HepG2 (cell line): ENCODE measurements around the gene ZSWIM6. TPM values are rescaled to one million over a fixed set of nuclear protein-coding genes. Genes with fewer than 3 reads are reported as not detected.

Experiments
- ATAC-seq: fragments of 200-7000 bp; cut with Tn5 transposase; 3 replicates; pipeline ENCODE4 v1.9.1; 2020; ENCODE audit warnings: mild to moderate bottlenecking, moderate library complexity
- BruUV-seq: library from RNA; stranded (reverse); fragments of 400-500 nt; replicated peaks from 2 replicates; lab custom pipeline; 2021; lab: Mats Ljungman, UMichigan
- CTCF ChIA-PET: fragments of 300-600 bp; formaldehyde crosslinking; extraction: SDS; loops from one replicate; lab custom pipeline; 2021; ENCODE audit warnings: low total read pairs, inconsistent platforms, low intra/inter-chr PET ratio; lab: Yijun Ruan, JAX
- POLR2A ChIA-PET: fragments of 350-600 bp; sonication (Branson Sonifier 250); formaldehyde crosslinking; loops from one replicate; lab custom pipeline; 2020; ENCODE audit warnings: antibody characterized with exemption, inconsistent platforms; lab: Yijun Ruan, JAX
- DNase-seq: peaks from one replicate; pipeline ENCODE4 v3.0.0-alpha.2; 2015; ENCODE audit warnings: low spot score
- FAIRE-seq: peaks from 3 replicates; lab custom pipeline; 2011; peaks lifted over from hg19 to GRCh38; lab: Jason Lieb, UNC
- H2AFZ ChIP-seq: one replicate; pipeline ENCODE4 v1.6.1; 2011; ENCODE audit warnings: low read length, inconsistent platforms
- H3K27ac ChIP-seq: fragments of 300-600 bp; 3 replicates; pipeline ENCODE4 v1.8.0; 2011; ENCODE audit warnings: mixed run types, mild to moderate bottlenecking, mixed read lengths, low read length, inconsistent platforms; ENCODE audit not compliant: insufficient read depth; ENCODE audit errors: extremely low read length
- H3K27me3 ChIP-seq, 2 experiments: fragments of 200-600 bp in 1 of 2; 2 replicates in 1 of 2; 3 replicates in 1 of 2; pipeline versions ENCODE4 v1.6.0 to v1.8.0; 2011; ENCODE audit warnings: low read length in 2 of 2, mild to moderate bottlenecking in 2 of 2, moderate library complexity in 2 of 2, inconsistent platforms in 1 of 2; ENCODE audit not compliant: insufficient read depth in 2 of 2, control insufficient read depth in 1 of 2
- H3K36me3 ChIP-seq, 2 experiments: fragments of 200-600 bp in 1 of 2; replicated peaks in 1 of 2; 2 replicates in 1 of 2; 3 replicates in 1 of 2; pipeline versions ENCODE4 v1.5.1 to v1.8.0; 2011; ENCODE audit warnings: low read length in 2 of 2, inconsistent platforms in 1 of 2; ENCODE audit not compliant: insufficient read depth in 2 of 2, control insufficient read depth in 1 of 2
- H3K4me1 ChIP-seq: 2 replicates; pipeline ENCODE4 v1.5.1; 2012; ENCODE audit warnings: low read length, inconsistent platforms; ENCODE audit not compliant: insufficient read depth
- H3K4me2 ChIP-seq: 2 replicates; pipeline ENCODE4 v1.6.0; 2011; ENCODE audit warnings: low read depth, low read length, inconsistent platforms
- H3K4me3 ChIP-seq, 3 experiments: fragments of 200-600 bp in 1 of 3; sonication (generic), shearing (Covaris generic) in 1 of 3; replicated peaks in 1 of 3; 2 replicates each; pipeline ENCODE4 v1.5.1; 2011 to 2016; ENCODE audit warnings: low read length in 3 of 3, inconsistent platforms in 2 of 3, low read depth in 2 of 3, mild to moderate bottlenecking in 2 of 3, control low read depth in 1 of 3, mixed read lengths in 1 of 3; ENCODE audit not compliant: insufficient read depth in 1 of 3
- H3K79me2 ChIP-seq: one replicate; pipeline ENCODE4 v1.6.1; 2011; ENCODE audit warnings: low read length, inconsistent platforms; ENCODE audit not compliant: insufficient read depth
- H3K9ac ChIP-seq: 2 replicates; pipeline ENCODE4 v1.6.0; 2011; ENCODE audit warnings: mild to moderate bottlenecking, low read depth, low read length, inconsistent platforms; ENCODE audit not compliant: insufficient read depth
- H3K9me3 ChIP-seq: 2 replicates; pipeline ENCODE4 v1.5.1; 2012; ENCODE audit warnings: mild to moderate bottlenecking, low read length
- H4K20me1 ChIP-seq: 2 replicates; pipeline ENCODE4 v1.6.0; 2011; ENCODE audit warnings: inconsistent platforms, mild to moderate bottlenecking, low read length, moderate library complexity; ENCODE audit not compliant: insufficient read depth
- GTF3A ChIP-seq: sonication (generic); formaldehyde crosslinking; conservative IDR thresholded peaks from 2 replicates; pipeline ENCODE4 v1.4.0; 2020; ENCODE audit warnings: mild to moderate bottlenecking, missing genetic modification reagents
- KDM1A ChIP-seq: IDR thresholded peaks from 2 replicates; pipeline ENCODE4 v1.6.1; 2016; ENCODE audit warnings: missing compliant biosample characterization
- MAFG ChIP-seq: sonication (generic); formaldehyde crosslinking; IDR thresholded peaks from 2 replicates; pipeline ENCODE4 v1.5.1; 2020; ENCODE audit warnings: mild to moderate bottlenecking, missing genetic modification reagents
- MTF2 ChIP-seq: sonication (generic); formaldehyde crosslinking; IDR thresholded peaks from 2 replicates; pipeline ENCODE4 v1.5.0; 2020; ENCODE audit warnings: missing genetic modification reagents, borderline replicate concordance
- PRDM15 ChIP-seq: sonication (generic); formaldehyde crosslinking; IDR thresholded peaks from 2 replicates; pipeline ENCODE4 v1.4.0; 2020; ENCODE audit warnings: missing genetic modification reagents
- YEATS4 ChIP-seq: sonication (generic); formaldehyde crosslinking; IDR thresholded peaks from 2 replicates; pipeline ENCODE4 v1.4.0; 2020; ENCODE audit warnings: missing genetic modification reagents, borderline replicate concordance
- ZBTB44 ChIP-seq: sonication (generic); formaldehyde crosslinking; IDR thresholded peaks from 2 replicates; pipeline ENCODE4 v1.4.0; 2020; ENCODE audit warnings: missing genetic modification reagents
- ZNF501 ChIP-seq: sonication (generic); formaldehyde crosslinking; IDR thresholded peaks from 2 replicates; pipeline ENCODE4 v1.5.1; 2020; ENCODE audit warnings: mild to moderate bottlenecking, moderate library complexity, missing genetic modification reagents
- ZNF646 ChIP-seq: sonication (generic); formaldehyde crosslinking; IDR thresholded peaks from 2 replicates; pipeline ENCODE4 v1.9.0; 2021; ENCODE audit warnings: mild to moderate bottlenecking, missing genetic modification reagents
- ZNF776 ChIP-seq: sonication (generic); formaldehyde crosslinking; IDR thresholded peaks from 2 replicates; pipeline ENCODE4 v1.4.0; 2020; ENCODE audit warnings: mild to moderate bottlenecking, missing genetic modification reagents
- WGBS: methylation state at CpG from one replicate; pipeline ENCODE4 v1.1.6; 2017; ENCODE audit warnings: low lambda C conversion rate; 5-methylcytosine and 5-hydroxymethylcytosine counted together
- in situ Hi-C: cut with HindIII; loops from 2 replicates; pipeline ENCODE4 v1.10.0; 2017; ENCODE audit warnings: low pct_unique_long_range_greater_than_20kb; ENCODE audit not compliant: extremely low pct_ligation_motif_present
- intact Hi-C: fragments of 100-400 bp; cut with micrococcal nuclease; formaldehyde crosslinking; loops from one replicate; pipeline ENCODE4 v1.10.0; 2022; ENCODE audit not compliant: unreplicated experiment
- polyA plus RNA-seq, 8 experiments: library from polyadenylated mRNA; depleted of rRNA in 3 of 8; stranded (reverse) in 7 of 8; unstranded in 1 of 8; fragments of >200 nt; fragmentation: Illumina TruSeq in 4 of 8; extraction: Trizol in 4 of 8; gene quantifications; 2 replicates each; pipeline versions ENCODE4 v1.2.1 to v1.2.3, GENCODE V29; 2011 to 2016; ENCODE audit warnings: low read depth in 4 of 8, missing spikeins in 1 of 8, mixed read lengths in 1 of 8; ENCODE audit not compliant: insufficient read depth in 1 of 8
- total RNA-seq, 5 experiments: library from RNA; depleted of rRNA; stranded (reverse); fragments of >200 nt; fragmentation: Illumina TruSeq; extraction: Trizol; gene quantifications; 2 replicates each; pipeline ENCODE4 v1.2.3, GENCODE V29; 2016; ENCODE audit warnings: low read depth in 1 of 5

The ZSWIM6 gene
- total and polyA plus RNA-seq, 2 of the 13 experiments (the other 11 are each of a cell fraction or from before 2014, with no cell fraction given): 0.82 to 1.9 TPM

GRCh38 chr5:61567337-61567736, 235.3 kb downstream of the ZSWIM6 start:
- POLR2A ChIA-PET: no interaction called here
- BruUV-seq: no TSS peak
- Histone ChIP-seq H3K9ac (no peak overlapping the region), H3K4me3 (no peak overlapping the region), H3K27ac (no peak overlapping the region), H4K20me1 (no peaks in the 10 kb centered on the region), H3K4me1 (no peaks in the 10 kb centered on the region), H3K79me2 (no peaks in the 10 kb centered on the region), H3K36me3 (no peaks in the 10 kb centered on the region), H3K4me2 (no peak overlapping the region), H3K27me3 (peaks cover 3 to 40% of the 10 kb centered on the region in 2 experiments; a peak in 3 of 5 replicates), H2AFZ (no peak overlapping the region), H3K9me3 (no peaks in the 10 kb centered on the region)
- in situ Hi-C loops (no loop called here), intact Hi-C loops (no loop called here)
- 3% methylated on average over 5 of the region's 5 CpGs for WGBS
- ATAC-seq: no peak
- CTCF ChIA-PET: no interaction called here
- FAIRE-seq: no peak
- DNase-seq: no peak
- TF ChIP-seq PRDM15 (no peak), ZNF501 (no peak), ZBTB44 (CRISPR knock-in tag) (no peak), MAFG (CRISPR knock-in tag) (no peak), GTF3A (CRISPR knock-in tag) (no peak), MTF2 (CRISPR knock-in tag) (no peak), YEATS4 (CRISPR knock-in tag) (no peak), ZNF776 (CRISPR knock-in tag) (no peak), ZNF646 (no peak), KDM1A (no peak)
